Measurements from ENCODE around the gene SH2D4B.

SH2D4B gene

DNA sequence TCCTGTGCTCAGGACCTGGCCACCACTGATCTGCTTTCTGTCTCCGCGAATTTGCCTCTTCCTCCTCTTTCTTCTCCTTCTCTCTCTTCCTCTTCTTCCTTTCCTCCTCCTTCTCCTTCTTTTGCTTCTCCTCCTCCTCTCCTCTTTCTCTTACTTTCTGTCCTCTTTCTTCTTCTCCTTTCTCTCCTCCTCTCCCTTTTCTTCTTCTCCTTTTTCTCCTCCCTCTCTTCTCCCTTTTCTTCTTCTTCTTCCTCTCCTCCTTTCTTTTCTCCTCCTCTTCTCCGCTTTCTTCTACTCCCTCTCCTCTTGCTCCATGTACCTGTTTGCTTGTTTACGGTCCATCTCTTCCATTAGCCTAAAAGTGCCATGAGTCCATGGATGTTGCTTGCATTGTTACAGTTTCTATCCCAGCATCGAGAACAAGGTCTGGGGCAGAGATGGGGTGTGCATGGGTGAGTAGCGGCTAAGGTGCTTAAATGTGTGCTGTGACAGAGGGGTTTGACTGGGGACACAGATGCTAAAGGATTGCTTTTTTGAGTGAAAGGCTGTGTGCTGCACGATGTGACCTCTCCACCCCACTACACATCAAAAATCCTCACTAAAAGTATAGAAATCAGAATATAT, 7.7 kb downstream of the SH2D4B start:
- no peak for DNase-seq

DNA sequence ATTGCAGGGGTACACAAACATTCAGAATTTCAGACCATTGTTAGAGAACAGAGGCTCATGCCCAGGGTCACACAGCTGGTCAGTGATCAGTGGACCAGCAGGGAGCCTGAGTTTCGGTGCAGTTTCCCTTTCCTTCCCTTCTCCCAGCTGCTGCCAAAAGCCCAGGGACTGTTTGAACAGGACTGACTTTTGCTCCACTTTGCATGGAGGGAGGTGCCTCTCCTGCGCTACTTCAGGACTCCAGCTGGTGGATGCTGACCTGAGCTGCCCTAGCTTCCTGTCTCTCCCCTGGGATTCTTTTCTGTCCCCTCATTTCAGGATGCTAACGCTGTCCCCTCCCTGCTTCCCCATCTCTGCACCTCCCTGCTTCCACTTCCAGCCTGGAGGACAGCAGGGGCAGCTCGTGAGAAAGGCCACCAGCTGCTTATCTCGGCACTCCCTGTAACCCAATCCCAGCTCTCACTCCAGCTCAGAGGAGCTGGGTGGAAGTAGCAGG, 14.5 kb downstream of the SH2D4B start:
- DNase-seq = peak in 1 of 2 experiments; percentile 47

DNA sequence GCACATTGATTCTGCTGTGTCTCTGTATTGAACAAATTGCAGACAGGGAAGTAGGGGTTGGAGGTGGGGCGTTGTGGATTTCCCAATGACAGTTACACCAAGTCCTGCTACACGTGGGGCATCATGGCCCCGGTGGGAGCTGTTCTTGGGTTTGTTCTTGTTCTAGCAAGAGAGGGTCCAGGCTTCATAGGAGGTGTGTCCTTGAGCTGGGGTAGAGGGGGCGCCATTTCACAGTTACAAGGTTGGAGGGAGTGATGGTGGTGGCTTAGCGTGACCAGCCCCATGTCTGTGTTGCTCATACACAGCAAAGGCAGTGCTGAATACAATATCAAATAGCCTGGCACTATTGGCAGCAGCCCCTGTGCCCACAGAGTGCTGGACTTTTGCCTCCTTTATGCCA, 15.7 kb downstream of the SH2D4B start:
- DNase-seq = no peak

DNA sequence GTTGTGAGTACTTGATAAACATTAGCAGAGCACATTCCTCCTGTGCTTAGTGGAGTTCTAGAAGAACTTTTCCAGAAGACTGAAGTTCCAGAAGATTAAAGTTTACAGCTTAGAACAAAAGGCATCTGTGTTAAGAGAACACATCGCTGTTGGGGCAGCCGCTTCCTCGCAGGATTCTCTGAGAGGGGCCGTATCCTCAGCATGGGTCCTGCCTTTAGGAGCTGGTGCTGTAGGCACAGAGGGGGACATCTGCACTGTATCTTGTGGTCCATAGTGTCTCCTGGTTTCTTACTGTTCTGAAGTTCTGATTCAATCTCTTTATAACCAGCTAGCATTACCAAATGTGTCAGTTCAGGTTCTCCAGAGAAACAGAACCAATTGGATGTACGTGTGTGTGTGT, 16.3 kb downstream of the SH2D4B start:
- DNase-seq = no peak

DNA sequence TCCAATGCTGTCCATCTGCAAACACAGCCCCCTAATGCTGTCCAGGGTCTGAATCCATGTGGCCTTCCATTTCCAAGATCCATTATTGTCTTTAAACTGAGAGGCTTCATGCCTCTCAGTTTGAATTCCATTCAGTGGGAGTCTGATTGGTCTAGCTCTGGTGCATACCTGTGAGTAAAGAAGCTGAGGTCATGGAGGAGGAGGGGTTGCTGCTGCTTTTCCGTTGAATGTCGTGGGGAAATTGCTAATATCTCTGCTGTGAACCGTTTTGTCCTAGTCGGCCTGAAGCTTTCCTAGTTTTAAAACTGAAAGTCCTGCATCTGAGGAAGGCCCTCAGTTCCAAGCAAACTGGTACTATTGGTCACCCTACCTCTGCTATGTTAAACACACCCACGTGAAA, 17.7 kb downstream of the SH2D4B start:
- no peak for DNase-seq

DNA sequence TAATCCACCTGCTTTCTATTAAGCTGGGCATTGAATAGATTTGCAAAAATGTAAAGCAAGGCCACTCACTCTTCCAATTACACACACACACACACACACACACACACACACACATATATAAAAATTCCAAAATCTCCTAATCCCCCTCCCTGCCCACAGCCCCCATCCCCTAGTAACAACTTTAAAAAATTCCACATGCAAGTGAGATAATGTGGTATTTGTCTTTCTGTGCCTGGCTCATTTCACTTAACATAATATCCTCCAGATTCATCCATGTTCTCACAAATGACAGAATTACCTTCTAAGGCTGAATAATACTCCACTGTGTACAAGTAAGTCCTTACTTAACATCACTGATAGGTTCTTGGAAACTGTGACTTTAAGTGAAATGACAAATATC, 24.2 kb downstream of the SH2D4B start:
- DNase-seq = no peak

DNA sequence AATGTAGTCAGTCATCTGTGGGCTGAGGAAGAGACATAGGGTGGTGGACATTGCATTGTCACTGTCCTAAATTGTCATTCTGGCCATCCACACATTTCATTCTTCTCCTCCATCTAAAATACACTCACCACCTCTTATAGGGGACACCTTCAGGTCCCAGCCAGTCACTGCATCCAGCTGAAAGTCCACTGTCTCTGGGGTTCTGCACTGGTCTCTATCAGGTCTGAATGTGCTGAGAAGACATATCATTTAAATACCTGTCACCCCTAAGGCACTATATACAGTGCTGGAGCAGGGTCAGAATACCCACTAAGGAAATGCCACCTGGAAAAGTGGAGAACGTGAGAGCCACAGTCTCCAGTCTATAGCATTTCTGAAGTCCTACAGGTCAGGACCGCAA, 29.6 kb downstream of the SH2D4B start:
- no peak for DNase-seq

DNA sequence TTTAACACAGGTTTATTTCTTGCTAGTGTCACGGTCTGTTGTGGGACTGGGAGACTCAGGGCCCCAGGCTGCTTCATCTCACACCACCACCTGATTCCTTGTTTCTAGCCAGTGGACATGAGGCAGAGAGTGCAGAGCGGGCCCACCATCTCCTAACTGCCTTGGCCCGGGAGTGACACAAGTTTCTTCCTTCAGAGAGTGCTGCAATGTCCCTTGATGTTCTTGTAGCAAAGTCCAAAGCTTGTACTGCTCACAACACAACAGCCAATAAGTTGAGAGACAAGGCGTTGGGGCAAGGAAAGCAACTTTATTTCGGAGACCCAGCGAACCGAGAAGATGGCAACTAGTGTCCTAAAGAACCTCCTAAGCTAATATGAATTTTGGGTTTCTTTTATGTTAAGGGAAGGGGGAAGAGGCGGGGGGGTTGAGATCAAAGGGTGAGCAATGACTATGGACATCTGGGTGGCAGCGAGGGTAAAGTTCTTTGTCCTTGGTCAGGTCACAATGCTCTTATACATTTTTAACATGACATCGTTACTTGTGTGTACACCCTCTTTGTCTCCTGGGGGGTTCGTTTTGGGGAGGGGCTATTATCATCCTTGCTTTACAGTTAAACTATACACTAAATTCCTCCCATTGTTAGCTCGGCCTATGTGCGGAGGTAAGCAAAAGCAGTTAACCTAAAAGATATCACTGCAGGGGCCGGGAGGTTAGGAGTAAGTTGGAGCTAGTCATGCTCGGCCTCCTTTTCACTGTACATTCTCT, 31.6 kb downstream of the SH2D4B start:
- no peak for DNase-seq

DNA sequence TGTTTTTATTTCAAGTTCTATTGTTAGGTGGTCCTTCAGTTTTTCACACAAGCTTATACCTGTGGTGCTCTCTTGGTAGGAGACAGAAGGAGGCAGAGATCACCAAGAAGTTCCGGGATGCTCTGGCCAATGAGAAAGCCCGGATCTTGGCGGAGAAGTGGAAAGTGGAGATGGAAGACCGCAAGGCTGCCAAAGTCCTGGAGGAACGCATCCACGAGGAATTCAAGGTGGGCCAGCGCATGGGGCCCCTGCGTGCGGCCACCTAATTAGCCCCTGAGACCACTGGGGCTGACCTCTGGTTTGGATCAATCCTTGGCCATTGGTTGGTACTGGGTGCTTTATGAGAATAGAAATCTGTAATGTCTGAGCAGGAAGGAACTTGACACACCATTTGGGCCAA, 33.6 kb downstream of the SH2D4B start:
- no peak for DNase-seq

DNA sequence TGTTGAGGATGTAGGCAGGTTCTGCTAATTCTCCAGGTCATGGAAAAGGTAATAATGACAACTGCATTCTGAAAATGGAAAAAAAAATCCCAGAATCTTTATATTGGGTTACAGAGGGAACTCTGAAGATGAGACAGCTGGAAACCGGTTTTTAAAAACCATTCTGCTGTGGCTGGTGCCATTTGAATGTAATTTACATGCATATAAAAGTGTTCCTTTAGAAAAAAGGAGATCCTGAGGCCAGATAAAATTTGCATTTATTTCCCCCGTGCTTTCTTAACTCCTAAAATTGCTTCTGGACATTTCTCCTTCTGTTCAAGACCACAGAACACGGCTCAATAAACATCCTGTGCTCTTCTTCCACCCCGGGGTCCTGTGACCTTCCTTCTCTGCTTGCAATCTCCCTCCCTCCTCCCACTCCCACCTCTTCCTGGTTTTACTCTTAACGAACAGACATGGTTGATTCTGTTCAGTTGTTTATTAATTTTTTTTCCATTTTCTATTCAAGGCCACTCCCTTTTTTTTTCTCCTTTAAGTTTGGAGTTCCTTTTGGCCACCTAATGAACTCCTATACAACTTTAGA, 41.6 kb downstream of the SH2D4B start:
- peak; percentile 61 to 85 for DNase-seq

DNA sequence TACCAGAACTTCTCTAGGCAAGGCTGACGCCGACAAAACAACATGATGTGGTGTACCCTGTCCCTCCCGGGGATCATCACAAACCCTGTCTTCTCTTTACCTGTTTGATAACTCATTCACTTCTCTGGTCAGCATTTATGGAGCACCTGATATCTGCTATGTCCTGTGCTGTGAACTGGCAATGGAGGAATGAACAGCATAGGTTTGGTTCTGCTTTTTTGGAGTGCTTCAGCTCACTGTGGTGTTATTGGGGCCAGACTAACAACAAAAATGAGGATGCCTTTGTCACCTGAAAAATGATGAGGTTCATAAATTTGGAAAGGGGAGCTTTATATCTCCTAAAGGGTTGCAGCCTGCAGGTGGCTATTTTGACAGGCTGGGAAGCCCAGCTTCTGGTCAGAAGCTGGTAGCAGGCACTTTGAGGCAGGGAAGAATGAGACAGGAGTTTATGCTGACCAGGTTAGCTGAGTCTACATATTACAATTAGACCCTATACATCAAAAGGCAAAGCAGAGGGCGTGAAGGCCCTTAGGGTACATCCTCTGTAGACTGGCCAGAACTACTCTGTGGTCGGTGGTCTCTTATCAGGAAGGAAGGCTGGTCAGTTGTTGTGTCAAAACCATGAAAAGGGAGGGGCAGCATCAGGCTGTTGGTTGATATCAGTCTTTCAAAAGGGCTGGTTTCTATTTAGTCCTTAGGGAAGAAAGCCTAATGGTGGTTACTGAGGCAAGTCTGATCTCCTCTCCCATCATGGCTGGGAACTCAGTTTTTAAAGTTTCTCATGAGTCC, 42.3 kb downstream of the SH2D4B start:
- peak in 1 of 2 experiments; percentile 34 for DNase-seq

DNA sequence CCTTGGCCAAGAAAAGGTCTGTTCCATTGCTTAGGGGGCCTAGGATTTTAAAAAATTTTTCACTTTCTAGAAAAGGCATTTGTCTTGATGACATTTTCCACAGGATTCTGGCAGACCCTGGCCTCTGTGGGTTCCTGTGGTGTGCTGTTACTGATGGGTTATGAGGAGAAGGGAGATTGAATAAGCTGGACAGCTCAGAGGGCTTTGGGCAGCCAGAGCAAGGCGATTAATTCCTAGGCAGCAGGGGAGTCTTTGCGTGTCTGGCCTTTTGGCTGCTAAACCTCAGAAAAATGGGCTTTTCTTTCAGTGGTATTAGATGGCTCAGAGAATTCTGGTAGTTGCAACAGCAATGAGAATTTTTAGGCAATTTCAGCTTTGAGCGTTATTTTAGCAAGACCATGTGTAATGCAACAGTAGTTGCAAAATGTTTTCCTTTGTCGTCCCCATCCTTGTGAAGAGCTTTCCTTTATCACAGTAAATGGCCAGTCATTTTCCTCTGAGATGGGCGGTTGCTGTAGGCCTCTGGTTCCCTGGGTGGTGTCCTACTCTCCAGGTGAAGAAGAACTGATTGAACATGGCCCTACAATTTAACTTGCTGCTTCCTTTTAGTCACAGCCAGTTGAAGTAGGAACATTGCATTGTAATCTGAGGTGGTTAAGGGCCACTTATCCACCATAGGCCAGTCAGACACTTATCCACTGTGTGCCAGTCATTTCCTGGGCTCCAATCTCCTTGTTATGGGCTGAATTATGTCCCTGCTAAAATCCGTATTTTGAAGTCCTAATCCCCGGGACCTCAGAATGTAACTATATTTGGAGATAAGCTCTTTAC, 43.2 kb downstream of the SH2D4B start:
- DNase-seq = no peak

DNA sequence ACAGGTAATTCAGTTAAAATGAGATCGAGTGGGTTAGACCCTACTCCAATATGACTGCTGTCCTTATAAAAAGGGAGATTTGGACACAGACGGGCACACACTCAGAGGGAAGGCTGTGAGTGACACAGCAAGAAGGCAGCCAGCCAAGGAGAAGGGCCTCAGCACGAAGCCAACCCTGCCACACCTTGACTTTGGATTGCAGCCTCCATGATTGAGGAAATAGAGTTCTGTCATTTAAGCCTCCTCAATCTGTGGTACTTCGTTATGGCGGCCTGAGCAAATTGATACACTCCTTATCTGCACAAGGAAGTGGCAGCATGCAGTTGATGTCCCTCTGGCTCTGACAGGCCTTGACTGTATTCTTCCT, 43.8 kb downstream of the SH2D4B start:
- no peak for DNase-seq

DNA sequence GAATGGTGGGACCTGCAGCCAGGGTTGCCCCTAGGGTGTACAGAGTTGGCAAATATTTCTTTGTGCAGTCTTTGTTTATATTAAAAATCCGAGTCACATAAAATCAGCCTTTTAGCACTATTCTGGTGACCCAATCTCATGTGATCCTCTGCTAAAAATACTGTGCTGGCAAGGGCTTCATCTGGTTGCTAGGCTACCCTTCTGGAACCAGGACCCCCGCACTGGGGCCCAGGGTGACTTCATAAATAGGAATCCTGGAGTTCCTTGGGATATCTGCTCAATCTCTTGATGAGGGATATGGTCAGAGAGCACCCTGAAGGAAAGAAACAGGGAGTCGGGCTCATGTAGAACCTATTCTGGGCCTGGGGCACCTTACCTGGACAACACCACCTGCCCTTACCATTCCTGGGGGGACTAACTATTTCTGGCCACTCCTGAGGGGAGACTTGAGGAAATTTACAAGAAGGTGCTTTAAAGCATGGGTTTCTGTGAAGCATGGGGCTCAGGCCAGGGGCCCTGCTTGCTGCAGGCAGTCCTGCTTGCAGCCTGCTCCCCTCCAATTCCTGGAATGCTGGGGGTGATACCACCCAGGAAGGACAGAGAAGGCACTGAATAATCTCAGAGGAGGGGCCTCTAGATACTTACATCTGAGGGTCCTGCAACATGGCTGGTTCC, 44.7 kb downstream of the SH2D4B start:
- DNase-seq = no peak

DNA sequence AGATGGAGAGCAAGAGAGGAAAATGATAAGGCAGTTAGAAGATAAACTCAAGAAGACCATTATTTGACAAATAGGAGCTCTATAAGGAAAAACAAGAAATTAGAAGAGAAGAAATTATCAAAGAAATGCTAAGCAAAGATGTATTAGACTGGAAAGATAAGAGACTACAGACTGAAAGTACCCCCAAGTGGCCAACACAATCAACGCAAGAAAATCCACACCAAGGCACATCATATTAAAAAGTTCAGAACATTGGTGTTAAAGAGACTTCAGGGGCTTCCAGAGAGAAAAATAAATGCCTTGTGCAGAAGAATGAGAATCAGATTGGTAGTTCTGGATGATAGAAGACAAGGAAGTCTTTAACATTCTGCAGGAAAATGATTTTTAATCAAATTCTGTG, 46.0 kb downstream of the SH2D4B start:
- no peak for DNase-seq

DNA sequence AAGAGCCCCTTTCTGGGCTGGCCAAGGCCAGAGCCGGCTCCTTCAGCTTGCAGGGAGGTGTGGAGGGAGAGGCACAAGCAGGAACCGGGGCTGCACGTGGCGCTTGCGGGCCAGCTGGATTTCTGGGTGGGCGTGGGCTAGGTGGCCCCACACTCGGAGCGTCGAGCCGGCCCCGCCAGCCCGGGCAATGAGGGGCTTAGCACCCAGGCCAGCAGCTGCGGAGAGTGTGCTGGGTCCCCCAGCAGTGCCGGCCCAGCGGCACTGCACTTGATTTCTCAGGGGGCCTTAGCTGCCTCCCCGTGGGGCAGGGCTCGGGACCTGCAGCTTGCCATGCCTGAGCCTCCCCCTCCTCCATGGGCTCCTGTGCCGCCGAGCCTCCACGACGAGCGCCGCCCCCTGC, 48.1 kb downstream of the SH2D4B start:
- no peak for DNase-seq

DNA sequence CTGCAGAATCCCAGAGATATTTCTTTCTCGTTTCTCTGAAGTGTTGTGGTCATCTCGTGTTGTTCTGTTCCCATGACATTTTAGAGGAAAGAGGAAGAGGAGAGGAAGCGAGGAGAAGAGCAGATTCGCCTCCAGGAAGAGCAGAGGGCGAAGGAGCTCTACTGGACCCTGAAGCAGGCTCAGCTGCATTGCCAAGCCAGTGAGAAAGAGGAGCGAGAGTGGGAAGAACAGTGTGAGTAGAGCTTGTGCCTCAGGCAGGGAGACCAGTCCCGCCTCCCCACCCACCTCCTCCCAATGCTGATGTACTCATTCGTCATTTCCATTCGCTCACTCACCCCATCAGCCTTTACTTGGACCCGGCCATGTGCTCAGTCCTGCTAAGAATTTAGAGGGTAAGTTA, 50.8 kb downstream of the SH2D4B start:
- no peak for DNase-seq

DNA sequence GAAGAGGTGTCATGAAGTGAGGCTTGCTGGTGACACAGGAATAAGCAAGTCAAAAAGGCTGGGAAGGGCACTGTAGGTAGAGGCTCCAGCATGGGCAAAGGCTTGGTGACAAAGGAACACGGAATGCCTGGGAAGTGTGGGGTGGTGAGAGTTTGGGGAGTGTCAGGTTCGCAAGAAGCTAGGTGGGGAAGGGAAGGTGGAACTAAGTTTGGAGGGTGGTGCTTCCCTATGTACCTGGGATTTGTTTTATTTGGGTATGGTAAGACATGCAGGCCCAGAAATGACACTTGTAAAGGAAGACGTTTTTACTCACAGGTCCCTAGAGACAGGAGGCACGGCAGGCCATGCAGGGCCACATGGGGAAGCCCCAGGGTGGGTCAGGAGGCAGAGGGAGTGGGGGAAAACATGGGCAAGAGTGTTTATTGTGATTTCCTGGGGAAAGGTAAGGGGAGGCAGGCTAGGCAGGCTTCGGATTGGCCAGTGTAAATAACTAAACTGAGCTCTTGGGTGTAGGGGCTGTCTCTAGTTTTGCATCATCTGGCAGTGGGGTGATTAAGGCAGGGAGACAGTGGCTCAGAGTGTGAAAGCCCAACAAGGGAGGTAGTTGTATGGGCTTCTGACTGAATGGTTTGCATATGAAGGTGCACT, 52.1 kb downstream of the SH2D4B start:
- peak; percentile 29 to 53 for DNase-seq

DNA sequence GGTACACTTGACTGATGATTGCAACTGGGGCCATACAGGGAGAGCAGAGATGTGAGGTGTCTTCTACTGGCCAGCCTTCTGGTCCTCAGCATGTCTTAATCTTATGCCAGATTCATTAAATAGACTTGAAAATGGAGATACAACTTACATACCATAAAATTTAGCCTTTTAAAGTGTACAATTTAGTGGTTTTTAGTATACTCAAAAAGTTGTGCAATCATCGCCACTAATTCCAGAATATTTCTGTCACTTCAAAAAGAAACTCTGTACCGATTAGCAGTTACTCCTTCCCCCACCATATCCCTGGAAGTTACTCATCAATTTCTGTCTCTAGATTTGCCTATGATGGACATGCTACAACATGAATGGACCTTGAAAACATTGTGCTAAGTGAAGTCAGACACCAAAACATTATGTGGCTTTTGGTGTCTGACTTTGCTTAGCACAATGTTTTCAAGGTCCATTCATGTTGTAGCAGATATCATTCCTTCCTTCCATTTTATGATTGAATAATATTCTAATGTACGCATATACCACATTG, 53.0 kb downstream of the SH2D4B start:
- peak in 1 of 2 experiments; percentile 10 for DNase-seq

DNA sequence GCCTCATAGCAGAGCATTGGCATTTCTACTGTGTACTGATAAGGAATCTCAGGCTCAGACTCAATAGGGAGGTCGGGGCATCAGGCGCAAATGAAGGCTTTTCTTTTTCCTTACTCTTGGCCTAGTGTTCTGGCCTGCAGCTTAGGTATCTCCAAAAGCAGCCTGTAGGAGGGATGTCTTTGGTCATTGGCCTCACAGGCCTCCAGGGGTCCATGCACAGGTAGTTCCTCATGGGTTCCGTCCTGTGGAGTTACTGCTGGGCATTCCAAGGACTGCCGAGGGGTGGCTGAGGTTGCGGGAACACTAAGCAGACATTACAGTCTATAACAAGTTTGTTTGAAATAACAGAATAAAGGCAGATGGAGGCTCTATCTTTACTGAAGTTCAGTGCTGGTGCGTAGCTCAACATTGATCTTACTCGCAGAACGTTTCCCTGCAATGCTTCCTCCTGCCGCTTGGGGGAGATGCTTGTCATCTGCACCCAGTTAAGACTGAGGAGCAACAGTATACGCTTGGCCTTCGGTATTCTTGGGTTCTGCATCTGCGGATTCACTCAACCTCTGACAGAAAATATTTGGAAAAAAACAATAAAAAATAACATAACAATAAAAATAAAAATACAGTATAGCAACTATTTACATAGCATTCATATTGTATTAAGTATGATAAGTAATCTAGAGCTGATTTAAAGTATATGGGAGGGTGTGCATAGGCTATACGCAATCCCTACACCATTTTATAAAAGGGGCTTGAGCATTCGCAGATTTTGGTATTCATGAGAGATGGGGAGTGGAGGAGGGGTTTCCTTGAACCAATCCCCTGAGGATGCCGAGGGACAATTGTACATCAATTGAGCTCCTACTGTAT, 58.9 kb downstream of the SH2D4B start:
- DNase-seq = peak in 1 of 2 experiments; percentile 40
